ENCODE results near the gene ZBTB7C. TPM values are rescaled to one million over a fixed set of nuclear protein-coding genes. Genes with fewer than 3 reads are reported as not detected.

The ZBTB7C gene
- total RNA-seq, 1 donor from 2014 or later = 7.4 TPM

- no peak for TF ChIP-seq CTCF (IDR thresholded peaks at IDR 0.05; ENCODE audit: unreplicated experiment)
- H3K36me3 Mint-ChIP-seq = no peaks in the 10 kb centered on the region
- no peak overlapping the region for H3K4me3 Mint-ChIP-seq
- peak overlapping the region; percentile 1 for H3K27ac Mint-ChIP-seq
- H3K4me1 Mint-ChIP-seq = peaks cover 36% of the 10 kb centered on the region
- no peaks in the 10 kb centered on the region for H3K9me3 Mint-ChIP-seq
- peaks cover 16% of the 10 kb centered on the region for H3K27me3 Mint-ChIP-seq (ENCODE audit: low read depth)
- no peak for DNase-seq (ENCODE audit: low spot score in 2 of 2, unreplicated experiment in 2 of 2)
Measured at GRCh38 chr18:48453330-48454066, 44.3 kb upstream of the ZBTB7C start.

DNA sequence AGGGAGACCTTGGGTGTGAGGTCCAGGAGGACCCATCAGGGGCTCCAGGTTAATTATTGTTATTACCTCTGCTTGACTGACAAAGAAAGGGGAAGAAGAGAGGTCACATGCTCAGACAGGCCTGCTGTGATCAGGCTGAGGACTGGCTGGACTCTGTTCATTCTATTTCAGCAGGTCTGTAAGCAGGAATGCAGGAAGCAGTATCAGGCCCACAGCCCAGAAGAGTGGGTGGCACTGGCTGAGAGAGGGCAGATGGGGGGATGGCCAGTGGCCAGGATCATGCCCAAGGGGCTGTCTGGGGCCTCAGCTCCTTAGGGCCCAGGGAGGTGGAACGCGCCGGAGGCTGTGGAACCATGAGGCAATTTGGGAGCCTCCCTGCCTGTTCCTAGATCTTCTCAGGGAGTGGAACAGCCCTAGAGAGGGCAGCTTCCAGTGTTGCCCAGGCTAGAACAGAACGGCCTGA is 43.7 kb upstream of the ZBTB7C start:
- Mint-ChIP-seq H3K4me1 (peaks cover 36% of the 10 kb centered on the region), H3K4me3 (no peak overlapping the region), H3K27me3 (ENCODE audit: low read depth) (peaks cover 21% of the 10 kb centered on the region), H3K36me3 (no peaks in the 10 kb centered on the region), H3K9me3 (no peaks in the 10 kb centered on the region), H3K27ac (no peak overlapping the region)
- DNase-seq (ENCODE audit: low spot score in 2 of 2, unreplicated experiment in 2 of 2) = no peak
- TF ChIP-seq CTCF (IDR thresholded peaks at IDR 0.05; ENCODE audit: unreplicated experiment) = no peak

- no peaks in the 10 kb centered on the region for H3K9me3 Mint-ChIP-seq
- TF ChIP-seq CTCF (IDR thresholded peaks at IDR 0.05; ENCODE audit: unreplicated experiment) = no peak
- no peak for DNase-seq (ENCODE audit: low spot score in 2 of 2, unreplicated experiment in 2 of 2)
- H3K27ac Mint-ChIP-seq = no peak overlapping the region
- peaks cover 36% of the 10 kb centered on the region for H3K4me1 Mint-ChIP-seq
- peaks cover 21% of the 10 kb centered on the region for H3K27me3 Mint-ChIP-seq (ENCODE audit: low read depth)
- no peaks in the 10 kb centered on the region for H3K36me3 Mint-ChIP-seq
- no peak overlapping the region for H3K4me3 Mint-ChIP-seq
Measured at GRCh38 chr18:48450685-48451084, 41.5 kb upstream of the ZBTB7C start.

GRCh38 chr18:48446582-48447225 is 37.5 kb upstream of the ZBTB7C start:
- DNase-seq (ENCODE audit: low spot score in 2 of 2, unreplicated experiment in 2 of 2) = peak; percentile 70 to 85
- Mint-ChIP-seq H3K36me3 (no peaks in the 10 kb centered on the region), H3K4me1 (peaks cover 15% of the 10 kb centered on the region), H3K4me3 (no peak overlapping the region), H3K27me3 (ENCODE audit: low read depth) (peaks cover 46% of the 10 kb centered on the region), H3K27ac (no peak overlapping the region), H3K9me3 (no peaks in the 10 kb centered on the region)
- TF ChIP-seq CTCF (IDR thresholded peaks at IDR 0.05; ENCODE audit: unreplicated experiment) = peak; percentile 61

- Mint-ChIP-seq H3K4me1 (peaks cover 10% of the 10 kb centered on the region), H3K27ac (no peak overlapping the region), H3K4me3 (no peak overlapping the region), H3K36me3 (no peaks in the 10 kb centered on the region), H3K27me3 (ENCODE audit: low read depth) (peaks cover 53% of the 10 kb centered on the region), H3K9me3 (no peaks in the 10 kb centered on the region)
- peak; percentile 69 for TF ChIP-seq CTCF (IDR thresholded peaks at IDR 0.05; ENCODE audit: unreplicated experiment)
- peak in 1 of 2 experiments; percentile 73 for DNase-seq (ENCODE audit: low spot score in 2 of 2, unreplicated experiment in 2 of 2)
Measured at GRCh38 chr18:48445540-48445939, 36.4 kb upstream of the ZBTB7C start.

All from mesothelial cell of epicardium (in vitro differentiated cells).